Body of pancreas (tissue), 4 donors: ENCODE data around the gene DDIT4. TPM values are rescaled to one million over a fixed set of nuclear protein-coding genes. Genes with fewer than 3 reads are reported as not detected.

Experiments used
- ATAC-seq: fragments of 150-250 bp; one replicate; pipeline ENCODE4 v1.9.1; 2016
- DNase-seq, 4 donors: peaks; one replicate each; pipeline ENCODE4 v3.0.0-alpha.2; 2019
- H3K27ac ChIP-seq, 4 donors: fragments of 200-600 bp; sonication (generic); 1 replicate in 3 of 4; 2 replicates in 1 of 4; pipeline versions ENCODE4 v1.5.1 to v1.6.1; 2016 to 2019; ENCODE audit warnings: mild to moderate bottlenecking in 1 of 4, mixed read lengths in 1 of 4, moderate library complexity in 1 of 4
- H3K27me3 ChIP-seq, 2 donors: fragments of 200-600 bp; sonication (generic); one replicate each; pipeline ENCODE4 v1.6.0; 2016; ENCODE audit warnings: mild to moderate bottlenecking in 1 of 2
- H3K36me3 ChIP-seq, 2 donors: fragments of 200-600 bp; sonication (generic); replicated peaks in 1 of 2; 2 replicates each; pipeline ENCODE4 v1.5.1; 2016; ENCODE audit warnings: low read depth in 2 of 2; ENCODE audit not compliant: insufficient read depth in 1 of 2
- H3K4me1 ChIP-seq: fragments of 200-600 bp; sonication (generic); one replicate; pipeline ENCODE4 v1.6.0; 2016
- H3K4me3 ChIP-seq, 2 donors: fragments of 200-600 bp; sonication (generic); 1 replicate in 1 of 2; 2 replicates in 1 of 2; pipeline ENCODE4 v1.5.1; 2016 to 2019
- H3K9me3 ChIP-seq, 3 donors: fragments of 200-600 bp; sonication (generic); 1 replicate in 2 of 3; 2 replicates in 1 of 3; pipeline ENCODE4 v1.5.1; 2016
- CTCF ChIP-seq, 7 experiments: fragments of 450-650 bp in 4 of 7; fragments of 200-600 bp in 3 of 7; sonication (generic) in 3 of 7; IDR thresholded peaks; one replicate each; pipeline ENCODE4 v1.5.1; 2016 to 2019; ENCODE audit warnings: antibody characterized with exemption in 7 of 7
- POLR2A ChIP-seq, 3 donors: fragments of 450-650 bp; IDR thresholded peaks; one replicate each; pipeline ENCODE4 v1.6.1; 2016; ENCODE audit warnings: antibody characterized with exemption in 3 of 3, mild to moderate bottlenecking in 2 of 3
- WGBS, 2 donors: methylation state at CpG; one replicate each; pipeline ENCODE4 v1.1.5; 2017; 5-methylcytosine and 5-hydroxymethylcytosine counted together
- intact Hi-C: fragments of 100-400 bp; cut with DNase I; formaldehyde crosslinking; loops from one replicate; pipeline ENCODE4 v1.15.1; 2023
- total RNA-seq, 2 donors: library from RNA; depleted of rRNA; stranded (reverse); fragments of >200 nt; gene quantifications; one replicate each; pipeline ENCODE4 v1.1.0, GENCODE V29; 2016

Gene DDIT4
- total RNA-seq, 2 donors from 2014 or later: 238 to 269 TPM

GRCh38 chr10:72272689-72273409 is 875 bp upstream of the DDIT4 start:
- peak; percentile 86 to 93 (median 90) for DNase-seq
- intact Hi-C loops: no loop called here
- H3K4me3 ChIP-seq: peak overlapping the region; percentile 13 to 22
- H3K36me3 ChIP-seq: no peaks in the 10 kb centered on the region
- 2 to 5% methylated on average over 6 to 28 of the region's 28 CpGs for WGBS, 2 donors
- ATAC-seq: peak; percentile 31
- peaks cover 38% of the 10 kb centered on the region for H3K4me1 ChIP-seq
- H3K9me3 ChIP-seq: no peaks in the 10 kb centered on the region
- H3K27me3 ChIP-seq: no peaks in the 10 kb centered on the region
- TF ChIP-seq POLR2A (IDR thresholded peaks at IDR 0.05) (no peak), CTCF (IDR thresholded peaks at IDR 0.05) (peak in 1 of 7 experiments; percentile 11)
- peak overlapping the region; percentile 94 to 98 (median 98) for H3K27ac ChIP-seq

GRCh38 chr10:72274213-72274729 is 547 bp downstream of the DDIT4 start:
- Histone ChIP-seq H3K36me3 (no peaks in the 10 kb centered on the region), H3K27me3 (no peaks in the 10 kb centered on the region), H3K4me3 (peak overlapping the region; percentile 84), H3K9me3 (no peaks in the 10 kb centered on the region), H3K27ac (peak overlapping the region; percentile 94 to 98 (median 98)), H3K4me1 (peaks cover 39% of the 10 kb centered on the region)
- DNase-seq (no peak), ATAC-seq (no peak)
- 0% methylated on average over 1 to 40 of the region's 40 CpGs for WGBS, 2 donors
- no peak for TF ChIP-seq POLR2A (IDR thresholded peaks at IDR 0.05)
- TF ChIP-seq CTCF (IDR thresholded peaks at IDR 0.05): no peak
- intact Hi-C loops: no loop called here

DNA sequence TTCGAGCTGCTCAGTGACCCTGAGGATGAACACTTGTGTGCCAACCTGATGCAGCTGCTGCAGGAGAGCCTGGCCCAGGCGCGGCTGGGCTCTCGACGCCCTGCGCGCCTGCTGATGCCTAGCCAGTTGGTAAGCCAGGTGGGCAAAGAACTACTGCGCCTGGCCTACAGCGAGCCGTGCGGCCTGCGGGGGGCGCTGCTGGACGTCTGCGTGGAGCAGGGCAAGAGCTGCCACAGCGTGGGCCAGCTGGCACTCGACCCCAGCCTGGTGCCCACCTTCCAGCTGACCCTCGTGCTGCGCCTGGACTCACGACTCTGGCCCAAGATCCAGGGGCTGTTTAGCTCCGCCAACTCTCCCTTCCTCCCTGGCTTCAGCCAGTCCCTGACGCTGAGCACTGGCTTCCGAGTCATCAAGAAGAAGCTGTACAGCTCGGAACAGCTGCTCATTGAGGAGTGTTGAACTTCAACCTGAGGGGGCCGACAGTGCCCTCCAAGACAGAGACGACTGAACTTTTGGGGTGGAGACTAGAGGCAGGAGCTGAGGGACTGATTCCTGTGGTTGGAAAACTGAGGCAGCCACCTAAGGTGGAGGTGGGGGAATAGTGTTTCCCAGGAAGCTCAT is 1.1 kb downstream of the DDIT4 start:
- Histone ChIP-seq H3K4me1 (peaks cover 39% of the 10 kb centered on the region), H3K36me3 (no peaks in the 10 kb centered on the region), H3K27me3 (no peaks in the 10 kb centered on the region), H3K9me3 (no peaks in the 10 kb centered on the region), H3K27ac (peak overlapping the region; percentile 94 to 98 (median 98)), H3K4me3 (peak overlapping the region; percentile 84)
- DNase-seq (peak; percentile 78 to 85 (median 80)), ATAC-seq (peak; percentile 1)
- TF ChIP-seq POLR2A (IDR thresholded peaks at IDR 0.05) (no peak), CTCF (IDR thresholded peaks at IDR 0.05) (peak; percentile 40 to 78 (median 65))
- WGBS, 2 donors: 7 to 12% methylated on average over 2 to 24 of the region's 26 CpGs
- intact Hi-C loops: no loop called here

GRCh38 chr10:72275351-72276012 is 1.8 kb downstream of the DDIT4 start:
- intact Hi-C loops: no loop called here
- H3K9me3 ChIP-seq: no peaks in the 10 kb centered on the region
- TF ChIP-seq POLR2A (IDR thresholded peaks at IDR 0.05) (no peak), CTCF (IDR thresholded peaks at IDR 0.05) (no peak)
- H3K4me3 ChIP-seq: peak overlapping the region; percentile 84
- WGBS, 2 donors: 9 to 10% methylated on average over 12 of the region's 12 CpGs
- no peaks in the 10 kb centered on the region for H3K27me3 ChIP-seq
- peak; percentile 48 to 58 (median 54) for DNase-seq
- peak overlapping the region; percentile 94 to 98 (median 98) for H3K27ac ChIP-seq
- no peaks in the 10 kb centered on the region for H3K36me3 ChIP-seq
- H3K4me1 ChIP-seq: peaks cover 39% of the 10 kb centered on the region
- no peak for ATAC-seq
